Panc1 (cell line): ENCODE measurements around the gene DNASE1L3. TPM values are rescaled to one million over a fixed set of nuclear protein-coding genes. Genes with fewer than 3 reads are reported as not detected.
"Not testable (repeated sequence)": the region's sequence is repeated elsewhere in the genome, so short reads cannot be mapped to it uniquely, and the experiment has no call there.

Experiments used
- ATAC-seq: fragments of 200-7000 bp; cut with Tn5 transposase; 2 replicates; pipeline ENCODE4 v1.9.1; 2020; ENCODE audit warnings: mild to moderate bottlenecking, moderate library complexity
- BruUV-seq: library from RNA; stranded (reverse); fragments of 400-500 nt; replicated peaks from 2 replicates; lab custom pipeline; 2021; lab: Mats Ljungman, UMichigan
- CTCF ChIA-PET: fragments of 300-600 bp; sonication (Branson Sonifier 250); formaldehyde crosslinking; loops from one replicate; lab custom pipeline; 2022; ENCODE audit warnings: antibody characterized with exemption; lab: Charles Lee
- POLR2A ChIA-PET: fragments of 300-600 bp; sonication (Branson Sonifier 250); formaldehyde crosslinking; loops from one replicate; lab custom pipeline; 2022; ENCODE audit warnings: antibody characterized with exemption; lab: Charles Lee
- DNase-seq: peaks from one replicate; pipeline ENCODE4 v3.0.0-alpha.2; 2010; ENCODE audit warnings: low read depth, low spot score
- H3K27ac ChIP-seq: 2 replicates; pipeline ENCODE4 v1.5.1; 2011; ENCODE audit warnings: mild to moderate bottlenecking, low read length, inconsistent platforms
- H3K27me3 ChIP-seq: fragments of 200-500 bp; sonication (Bioruptor generic); 2 replicates; pipeline ENCODE4 v1.6.0; 2014; ENCODE audit warnings: low read length, inconsistent platforms; ENCODE audit not compliant: control insufficient read depth, insufficient read depth
- H3K36me3 ChIP-seq: fragments of 200-500 bp; sonication (Bioruptor generic); 2 replicates; pipeline ENCODE4 v1.5.1; 2014; ENCODE audit warnings: inconsistent platforms, mild to moderate bottlenecking, low read length, moderate library complexity; ENCODE audit not compliant: control insufficient read depth, insufficient read depth
- H3K4me1 ChIP-seq: 2 replicates; pipeline ENCODE4 v1.5.1; 2011; ENCODE audit warnings: inconsistent platforms, mild to moderate bottlenecking, low read length, moderate library complexity; ENCODE audit not compliant: control insufficient read depth, insufficient read depth
- H3K4me3 ChIP-seq, 2 experiments: 2 replicates each; pipeline ENCODE4 v1.5.1; 2011 to 2012; ENCODE audit warnings: low read depth in 2 of 2, low read length in 2 of 2, mild to moderate bottlenecking in 2 of 2, inconsistent platforms in 1 of 2, moderate library complexity in 1 of 2
- H3K9me3 ChIP-seq: fragments of 200-500 bp; sonication (Bioruptor generic); 2 replicates; pipeline ENCODE4 v1.5.1; 2014; ENCODE audit warnings: low read depth, mild to moderate bottlenecking, inconsistent platforms, low read length, moderate library complexity; ENCODE audit not compliant: control insufficient read depth, insufficient read depth
- POLR2AphosphoS5 ChIP-seq: IDR thresholded peaks from 2 replicates; pipeline ENCODE4 v1.6.1; 2012; ENCODE audit warnings: mild to moderate bottlenecking, low read depth, low read length, moderate library complexity
- SIN3A ChIP-seq: IDR thresholded peaks from 2 replicates; pipeline ENCODE4 v1.6.1; 2012; ENCODE audit warnings: low read depth, mild to moderate bottlenecking, low read length, moderate library complexity, borderline replicate concordance; ENCODE audit not compliant: insufficient read depth
- TCF7L2 ChIP-seq: IDR thresholded peaks from 2 replicates; pipeline ENCODE4 v1.6.1; 2011; ENCODE audit warnings: mild to moderate bottlenecking, low read depth, low read length, inconsistent platforms
- in situ Hi-C: cut with HindIII; loops from 2 replicates; pipeline ENCODE4 v1.10.0; 2016; ENCODE audit warnings: low sequenced_read_pairs, low pct_unique_long_range_greater_than_20kb
- intact Hi-C: fragments of 100-400 bp; cut with micrococcal nuclease; formaldehyde crosslinking; loops from one replicate; pipeline ENCODE4 v1.10.0; 2022; ENCODE audit not compliant: unreplicated experiment
- total RNA-seq: library from RNA; stranded (reverse); gene quantifications from one replicate; pipeline ENCODE4 v1.2.1, GENCODE V29; 2021; ENCODE audit not compliant: unreplicated experiment
- TF ChIP-seq, protein P1 (sequence below), 2 experiments: IDR thresholded peaks; 2 replicates each; pipeline ENCODE4 v1.6.1; 2011 to 2012; ENCODE audit warnings: low read depth in 2 of 2, control low read depth in 1 of 2, low read length in 1 of 2, mild to moderate bottlenecking in 1 of 2, moderate library complexity in 1 of 2; ENCODE audit not compliant: insufficient read depth in 1 of 2
- TF ChIP-seq, protein P2 (sequence below): fragments of 450-650 bp; IDR thresholded peaks from 2 replicates; pipeline ENCODE4 v1.5.1; 2017; ENCODE audit warnings: mild to moderate bottlenecking

Gene DNASE1L3
- total RNA-seq, 1 experiment from 2014 or later, result not detected

DNA sequence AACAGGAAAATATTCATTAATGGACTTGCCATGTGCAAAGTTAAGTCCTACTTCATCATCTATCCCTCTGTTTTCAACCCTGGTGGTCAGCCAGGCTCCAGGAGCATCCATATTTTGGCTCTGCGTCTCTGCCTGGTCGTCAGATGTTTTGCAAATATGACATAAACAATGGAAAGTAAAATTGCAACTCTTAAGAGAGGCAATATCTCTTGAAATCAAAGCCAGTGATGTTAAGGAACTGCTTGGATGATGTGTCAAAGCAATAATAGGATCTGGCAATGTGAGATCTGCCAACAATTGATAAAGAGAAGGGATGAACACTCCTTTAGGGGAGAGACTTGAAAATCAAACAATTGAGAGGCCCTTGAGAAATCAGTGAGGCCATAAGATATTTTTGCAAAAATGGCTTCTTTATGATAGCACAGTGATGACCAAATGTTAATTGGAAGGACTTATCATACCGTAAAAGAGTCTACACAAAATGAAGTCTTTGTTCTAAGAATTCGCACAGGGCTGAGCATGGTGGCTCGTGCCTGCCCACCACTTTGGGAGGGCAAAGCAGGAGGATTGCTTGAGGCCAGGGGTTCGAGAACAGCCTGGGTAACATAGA lies 33.3 kb upstream of the DNASE1L3 start:
- no peak for ATAC-seq
- Histone ChIP-seq H3K9me3 (no peaks in the 10 kb centered on the region), H3K27ac (no peak overlapping the region), H3K27me3 (no peaks in the 10 kb centered on the region), H3K36me3 (no peaks in the 10 kb centered on the region), H3K4me3 (no peak overlapping the region), H3K4me1 (no peaks in the 10 kb centered on the region; the same call in none of the 2 replicates)
- BruUV-seq, result no TSS peak
- in situ Hi-C loops (no loop called here), intact Hi-C loops (no loop called here)
- no peak for DNase-seq
- POLR2A ChIA-PET, result no interaction called here
- CTCF ChIA-PET, result no interaction called here
- TF ChIP-seq, protein P1, sequence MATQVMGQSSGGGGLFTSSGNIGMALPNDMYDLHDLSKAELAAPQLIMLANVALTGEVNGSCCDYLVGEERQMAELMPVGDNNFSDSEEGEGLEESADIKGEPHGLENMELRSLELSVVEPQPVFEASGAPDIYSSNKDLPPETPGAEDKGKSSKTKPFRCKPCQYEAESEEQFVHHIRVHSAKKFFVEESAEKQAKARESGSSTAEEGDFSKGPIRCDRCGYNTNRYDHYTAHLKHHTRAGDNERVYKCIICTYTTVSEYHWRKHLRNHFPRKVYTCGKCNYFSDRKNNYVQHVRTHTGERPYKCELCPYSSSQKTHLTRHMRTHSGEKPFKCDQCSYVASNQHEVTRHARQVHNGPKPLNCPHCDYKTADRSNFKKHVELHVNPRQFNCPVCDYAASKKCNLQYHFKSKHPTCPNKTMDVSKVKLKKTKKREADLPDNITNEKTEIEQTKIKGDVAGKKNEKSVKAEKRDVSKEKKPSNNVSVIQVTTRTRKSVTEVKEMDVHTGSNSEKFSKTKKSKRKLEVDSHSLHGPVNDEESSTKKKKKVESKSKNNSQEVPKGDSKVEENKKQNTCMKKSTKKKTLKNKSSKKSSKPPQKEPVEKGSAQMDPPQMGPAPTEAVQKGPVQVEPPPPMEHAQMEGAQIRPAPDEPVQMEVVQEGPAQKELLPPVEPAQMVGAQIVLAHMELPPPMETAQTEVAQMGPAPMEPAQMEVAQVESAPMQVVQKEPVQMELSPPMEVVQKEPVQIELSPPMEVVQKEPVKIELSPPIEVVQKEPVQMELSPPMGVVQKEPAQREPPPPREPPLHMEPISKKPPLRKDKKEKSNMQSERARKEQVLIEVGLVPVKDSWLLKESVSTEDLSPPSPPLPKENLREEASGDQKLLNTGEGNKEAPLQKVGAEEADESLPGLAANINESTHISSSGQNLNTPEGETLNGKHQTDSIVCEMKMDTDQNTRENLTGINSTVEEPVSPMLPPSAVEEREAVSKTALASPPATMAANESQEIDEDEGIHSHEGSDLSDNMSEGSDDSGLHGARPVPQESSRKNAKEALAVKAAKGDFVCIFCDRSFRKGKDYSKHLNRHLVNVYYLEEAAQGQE (IDR thresholded peaks at IDR 0.05; ENCODE audit: insufficient read depth in 1 of 2, low read depth in 2 of 2, low read length in 1 of 2), result no peak
- TF ChIP-seq TCF7L2 (no peak), POLR2AphosphoS5 (no peak), SIN3A (no peak)
- TF ChIP-seq, protein P2, sequence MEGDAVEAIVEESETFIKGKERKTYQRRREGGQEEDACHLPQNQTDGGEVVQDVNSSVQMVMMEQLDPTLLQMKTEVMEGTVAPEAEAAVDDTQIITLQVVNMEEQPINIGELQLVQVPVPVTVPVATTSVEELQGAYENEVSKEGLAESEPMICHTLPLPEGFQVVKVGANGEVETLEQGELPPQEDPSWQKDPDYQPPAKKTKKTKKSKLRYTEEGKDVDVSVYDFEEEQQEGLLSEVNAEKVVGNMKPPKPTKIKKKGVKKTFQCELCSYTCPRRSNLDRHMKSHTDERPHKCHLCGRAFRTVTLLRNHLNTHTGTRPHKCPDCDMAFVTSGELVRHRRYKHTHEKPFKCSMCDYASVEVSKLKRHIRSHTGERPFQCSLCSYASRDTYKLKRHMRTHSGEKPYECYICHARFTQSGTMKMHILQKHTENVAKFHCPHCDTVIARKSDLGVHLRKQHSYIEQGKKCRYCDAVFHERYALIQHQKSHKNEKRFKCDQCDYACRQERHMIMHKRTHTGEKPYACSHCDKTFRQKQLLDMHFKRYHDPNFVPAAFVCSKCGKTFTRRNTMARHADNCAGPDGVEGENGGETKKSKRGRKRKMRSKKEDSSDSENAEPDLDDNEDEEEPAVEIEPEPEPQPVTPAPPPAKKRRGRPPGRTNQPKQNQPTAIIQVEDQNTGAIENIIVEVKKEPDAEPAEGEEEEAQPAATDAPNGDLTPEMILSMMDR, result no peak

DNA sequence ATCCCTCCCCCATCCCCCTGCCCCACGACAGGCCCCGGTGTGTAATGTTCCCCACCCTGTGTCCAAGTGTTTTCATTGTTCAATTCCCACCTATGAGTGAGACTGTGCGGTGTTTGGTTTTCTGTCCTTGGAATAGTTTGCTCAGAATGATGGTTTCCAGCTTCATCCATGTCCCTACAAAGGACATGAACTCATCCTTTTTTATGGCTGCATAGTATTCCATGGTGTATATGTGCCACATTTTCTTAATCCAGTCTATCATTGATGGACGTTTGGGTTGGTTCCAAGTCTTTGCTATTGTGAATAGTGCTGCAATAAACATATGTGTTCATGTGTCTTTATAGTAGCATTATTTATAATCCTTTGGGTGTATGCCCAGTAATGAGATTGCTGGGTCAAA lies 32.1 kb upstream of the DNASE1L3 start:
- H3K27me3 ChIP-seq, DNase-seq, CTCF ChIA-PET, BruUV-seq, ATAC-seq, H3K36me3 ChIP-seq, H3K4me3 ChIP-seq, H3K9me3 ChIP-seq, POLR2A ChIA-PET, intact Hi-C loops, in situ Hi-C loops, H3K27ac ChIP-seq, H3K4me1 ChIP-seq: not testable (repeated sequence)

DNA sequence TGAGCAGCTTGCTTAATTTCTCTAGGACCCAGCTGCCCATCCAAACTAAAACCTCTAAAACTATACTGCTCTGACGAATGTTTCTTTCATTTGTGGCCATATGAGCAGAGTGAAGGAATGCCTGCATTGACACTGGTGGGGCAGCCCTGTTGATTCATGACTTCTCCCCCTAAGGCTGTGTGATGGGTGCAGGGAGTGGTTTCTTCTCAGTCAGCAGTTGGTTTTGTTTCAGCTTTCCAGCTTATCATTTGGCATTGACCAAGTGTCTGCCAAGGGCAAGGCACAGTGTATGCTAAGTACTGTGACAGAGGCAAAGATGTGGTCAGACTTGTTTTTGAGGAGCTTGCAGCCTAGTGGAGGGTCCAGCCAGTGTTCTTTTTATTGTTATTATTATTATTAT lies 31.6 kb upstream of the DNASE1L3 start:
- no peaks in the 10 kb centered on the region for H3K27me3 ChIP-seq
- no peak overlapping the region for H3K4me3 ChIP-seq
- no peaks in the 10 kb centered on the region; the same call in 1 of the 2 replicates for H3K36me3 ChIP-seq
- H3K4me1 ChIP-seq, result no peaks in the 10 kb centered on the region; the same call in 1 of the 2 replicates
- H3K9me3 ChIP-seq, result no peaks in the 10 kb centered on the region
- in situ Hi-C loops, result no loop called here
- no peak for DNase-seq
- TF ChIP-seq, protein P2, result no peak
- no peak for TF ChIP-seq SIN3A
- POLR2A ChIA-PET, result no interaction called here
- no peak overlapping the region for H3K27ac ChIP-seq
- no peak for ATAC-seq
- CTCF ChIA-PET, result no interaction called here
- intact Hi-C loops, result no loop called here
- no TSS peak for BruUV-seq
